ENCODE results near the gene SLC25A22. TPM values are rescaled to one million over a fixed set of nuclear protein-coding genes. Genes with fewer than 3 reads are reported as not detected.

The SLC25A22 gene
- polyA plus RNA-seq, 1 of the 3 experiments (the other 2 are of a cell fraction): 50.9 TPM

DNA sequence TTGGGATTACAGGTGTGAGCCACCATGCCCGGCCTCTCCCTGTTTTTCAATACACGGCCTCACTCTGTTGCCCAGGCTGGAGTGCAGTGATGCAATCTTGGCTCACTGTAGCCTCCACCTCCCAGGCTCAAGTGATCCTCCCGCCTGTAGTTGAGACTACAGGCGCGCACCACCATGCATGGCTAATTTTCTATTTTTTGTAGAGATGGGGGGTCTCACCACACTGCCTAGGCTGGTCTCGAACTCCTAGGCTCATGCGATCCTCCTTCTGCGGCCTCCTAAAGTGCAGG is 32.3 kb downstream of the SLC25A22 start:
- H3K9ac ChIP-seq: no peak overlapping the region
- peaks cover 24% of the 10 kb centered on the region for H3F3A ChIP-seq (replicated peaks; ENCODE audit: insufficient read depth)
- H3K4me2 ChIP-seq: no peak overlapping the region
- ChIA-PET POLR2A (no interaction called here), CTCF (interaction anchor here (0.7 to 6.3 kb wide), 9 partner anchors 9 to 38 kb away, joined by 3 to 31 read pairs (median 4); partner anchors contain the start of gene GATD1)
- no peak for DNase-seq
- peaks cover 13 to 45% of the 10 kb centered on the region in 2 experiments for H3K36me3 ChIP-seq (replicated peaks in 1 of 2; ENCODE audit: control insufficient read depth in 1 of 2, insufficient read depth in 2 of 2, low read length in 1 of 2)
- WGBS (ENCODE audit: low lambda C conversion rate): 99% methylated on average over 8 of the region's 8 CpGs
- H3K9me3 ChIP-seq: no peaks in the 10 kb centered on the region
- TF ChIP-seq RXRA (IDR thresholded peaks at IDR 0.05; ENCODE audit: borderline replicate concordance, low read depth) (no peak), SMC3 (IDR thresholded peaks at IDR 0.05; ENCODE audit: low read depth, low read length) (no peak), NFIC (IDR thresholded peaks at IDR 0.05; ENCODE audit: borderline replicate concordance) (no peak), RAD21 (IDR thresholded peaks at IDR 0.05; ENCODE audit: low read length) (no peak), GABPA (IDR thresholded peaks at IDR 0.05; ENCODE audit: low read depth) (no peak), TAF1 (IDR thresholded peaks at IDR 0.05; ENCODE audit: borderline replicate concordance, low read depth, low read length) (no peak), FOXJ3 (CRISPR knock-in tag; IDR thresholded peaks at IDR 0.05) (no peak)
- H4K20me1 ChIP-seq (ENCODE audit: insufficient read depth): peaks cover 9% of the 10 kb centered on the region
- H3K27ac ChIP-seq (ENCODE audit: low read depth in 2 of 2, low read length in 1 of 2): no peak overlapping the region
- H3K9me2 ChIP-seq: no peaks in the 10 kb centered on the region
- H3K79me2 ChIP-seq (ENCODE audit: insufficient read depth): peaks cover 10% of the 10 kb centered on the region
- H2AFZ ChIP-seq (ENCODE audit: low read depth): no peak overlapping the region
- H3K27me3 ChIP-seq (ENCODE audit: insufficient read depth): no peaks in the 10 kb centered on the region
- peaks cover 5 to 9% of the 10 kb centered on the region in 2 experiments; a peak in 2 of 4 replicates for H3K4me1 ChIP-seq (ENCODE audit: control insufficient read depth in 1 of 2, insufficient read depth in 2 of 2, low read depth in 1 of 2, low read length in 1 of 2)
- H3K4me3 ChIP-seq (ENCODE audit: low read depth in 2 of 2, low read length in 1 of 2): no peak overlapping the region

DNA sequence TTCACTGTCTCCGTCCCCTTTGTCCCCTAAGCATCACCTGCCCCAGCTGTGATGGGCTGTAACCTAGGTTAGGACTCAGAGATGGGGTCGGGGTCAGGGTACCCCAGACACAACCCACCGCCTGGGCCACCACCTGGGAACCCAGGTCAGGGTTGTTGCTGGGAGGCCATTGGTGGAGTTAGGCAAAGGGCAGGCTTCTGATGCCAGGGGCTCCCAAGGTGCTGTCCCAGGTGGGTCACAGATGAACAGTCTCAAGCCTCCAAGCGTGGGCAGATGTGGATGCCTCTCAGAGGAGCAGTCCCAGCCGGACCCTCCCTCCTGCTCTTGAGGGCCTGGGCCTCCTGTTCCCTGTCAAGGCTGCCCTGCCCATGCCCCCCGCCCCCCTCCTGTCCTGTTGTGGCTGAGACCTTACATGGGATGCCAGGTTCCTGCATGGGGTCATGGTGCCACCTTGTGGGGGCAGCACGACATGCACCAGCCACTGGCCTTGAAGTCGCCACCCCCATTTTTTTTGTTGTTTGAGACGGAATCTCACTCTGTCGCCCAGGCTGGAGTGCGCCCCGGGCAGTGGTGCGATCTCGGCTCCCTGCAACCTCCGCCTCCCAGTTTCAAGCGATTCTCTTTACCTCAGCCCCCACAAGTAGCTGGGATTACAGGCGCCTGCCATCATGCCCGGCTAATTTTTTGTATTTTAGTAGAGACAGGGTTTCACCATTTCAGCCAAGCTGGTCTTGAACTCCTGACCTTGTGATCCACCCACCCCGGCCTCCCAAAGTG is 32.9 kb downstream of the SLC25A22 start:
- WGBS (ENCODE audit: low lambda C conversion rate): 83% methylated on average over 17 of the region's 19 CpGs
- TF ChIP-seq, protein P1, sequence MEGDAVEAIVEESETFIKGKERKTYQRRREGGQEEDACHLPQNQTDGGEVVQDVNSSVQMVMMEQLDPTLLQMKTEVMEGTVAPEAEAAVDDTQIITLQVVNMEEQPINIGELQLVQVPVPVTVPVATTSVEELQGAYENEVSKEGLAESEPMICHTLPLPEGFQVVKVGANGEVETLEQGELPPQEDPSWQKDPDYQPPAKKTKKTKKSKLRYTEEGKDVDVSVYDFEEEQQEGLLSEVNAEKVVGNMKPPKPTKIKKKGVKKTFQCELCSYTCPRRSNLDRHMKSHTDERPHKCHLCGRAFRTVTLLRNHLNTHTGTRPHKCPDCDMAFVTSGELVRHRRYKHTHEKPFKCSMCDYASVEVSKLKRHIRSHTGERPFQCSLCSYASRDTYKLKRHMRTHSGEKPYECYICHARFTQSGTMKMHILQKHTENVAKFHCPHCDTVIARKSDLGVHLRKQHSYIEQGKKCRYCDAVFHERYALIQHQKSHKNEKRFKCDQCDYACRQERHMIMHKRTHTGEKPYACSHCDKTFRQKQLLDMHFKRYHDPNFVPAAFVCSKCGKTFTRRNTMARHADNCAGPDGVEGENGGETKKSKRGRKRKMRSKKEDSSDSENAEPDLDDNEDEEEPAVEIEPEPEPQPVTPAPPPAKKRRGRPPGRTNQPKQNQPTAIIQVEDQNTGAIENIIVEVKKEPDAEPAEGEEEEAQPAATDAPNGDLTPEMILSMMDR (IDR thresholded peaks at IDR 0.05): peak; percentile 65
- TF ChIP-seq RAD21 (IDR thresholded peaks at IDR 0.05; ENCODE audit: low read length) (peak; percentile 67), SMC3 (IDR thresholded peaks at IDR 0.05; ENCODE audit: low read depth, low read length) (peak; percentile 24; the same call in 1 of the 2 replicates), TAF1 (IDR thresholded peaks at IDR 0.05; ENCODE audit: borderline replicate concordance, low read depth, low read length) (no peak), YY1 (IDR thresholded peaks at IDR 0.05; ENCODE audit: low read depth) (no peak), RXRA (IDR thresholded peaks at IDR 0.05; ENCODE audit: borderline replicate concordance, low read depth) (no peak)

More for the DNA sequence above, 32.9 kb downstream of the SLC25A22 start:
- Histone ChIP-seq H3F3A (replicated peaks; ENCODE audit: insufficient read depth) (peaks cover 26% of the 10 kb centered on the region), H3K9me3 (no peaks in the 10 kb centered on the region), H3K79me2 (ENCODE audit: insufficient read depth) (peaks cover 5% of the 10 kb centered on the region), H3K27me3 (ENCODE audit: insufficient read depth) (no peaks in the 10 kb centered on the region), H2AFZ (ENCODE audit: low read depth) (no peak overlapping the region), H3K4me1 (ENCODE audit: control insufficient read depth in 1 of 2, insufficient read depth in 2 of 2, low read depth in 1 of 2, low read length in 1 of 2) (peaks cover 5 to 9% of the 10 kb centered on the region in 2 experiments; a peak in 2 of 4 replicates), H4K20me1 (ENCODE audit: insufficient read depth) (peaks cover 9% of the 10 kb centered on the region), H3K27ac (ENCODE audit: low read depth in 2 of 2, low read length in 1 of 2) (no peak overlapping the region), H3K4me3 (ENCODE audit: low read depth in 2 of 2, low read length in 1 of 2) (no peak overlapping the region), H3K9me2 (no peaks in the 10 kb centered on the region), H3K4me2 (no peak overlapping the region), H3K9ac (no peak overlapping the region), H3K36me3 (replicated peaks in 1 of 2; ENCODE audit: control insufficient read depth in 1 of 2, insufficient read depth in 2 of 2, low read length in 1 of 2) (peaks cover 18 to 42% of the 10 kb centered on the region in 2 experiments)
- ChIA-PET POLR2A (no interaction called here), CTCF (interaction anchor here (0.7 to 6.3 kb wide), 15 partner anchors 9 to 410 kb away, joined by 3 to 31 read pairs (median 4); partner anchors contain the start of genes GATD1 and TALDO1)
- peak; percentile 92 for DNase-seq
